MM.1S (cell line): ENCODE measurements around the gene COMP.

ENCODE experiments used
- DNase-seq: peaks from one replicate; pipeline ENCODE4 v3.0.0-alpha.2; 2015
- H2AFZ ChIP-seq: fragments of 300-600 bp; sonication (generic); 2 replicates; pipeline ENCODE4 v1.6.0; 2016; ENCODE audit warnings: antibody characterized with exemption, low read length
- H3F3A ChIP-seq: fragments of 300-600 bp; sonication (generic); 2 replicates; pipeline ENCODE4 v1.6.1; 2016; ENCODE audit warnings: mild to moderate bottlenecking, antibody characterized with exemption, low read length, moderate library complexity, mixed read lengths; ENCODE audit not compliant: insufficient read depth
- H3K27ac ChIP-seq: fragments of 300-600 bp; sonication (generic); 2 replicates; pipeline ENCODE4 v1.5.1; 2016; ENCODE audit warnings: mild to moderate bottlenecking, low read length
- H3K27me3 ChIP-seq: fragments of 300-600 bp; sonication (generic); replicated peaks from 2 replicates; pipeline ENCODE4 v1.6.0; 2016; ENCODE audit warnings: low read length; ENCODE audit not compliant: insufficient read depth
- H3K36me3 ChIP-seq: fragments of 300-600 bp; sonication (generic); replicated peaks from 2 replicates; pipeline ENCODE4 v1.6.1; 2016; ENCODE audit warnings: mild to moderate bottlenecking, low read length, mixed read lengths; ENCODE audit not compliant: insufficient read depth
- H3K4me1 ChIP-seq: fragments of 300-600 bp; sonication (generic); 2 replicates; pipeline ENCODE4 v1.6.1; 2016; ENCODE audit warnings: low read length, mixed read lengths
- H3K4me2 ChIP-seq: fragments of 300-600 bp; sonication (generic); 2 replicates; pipeline ENCODE4 v1.6.0; 2016; ENCODE audit warnings: low read depth, low read length
- H3K4me3 ChIP-seq: fragments of 300-600 bp; sonication (generic); 2 replicates; pipeline ENCODE4 v1.5.1; 2016; ENCODE audit warnings: low read length, mixed read lengths
- H3K79me2 ChIP-seq: fragments of 300-600 bp; sonication (generic); 2 replicates; pipeline ENCODE4 v1.6.1; 2016; ENCODE audit warnings: mixed run types, low read length, mixed read lengths
- H3K9ac ChIP-seq: fragments of 300-600 bp; sonication (generic); 2 replicates; pipeline ENCODE4 v1.6.1; 2016; ENCODE audit warnings: low read length, mixed read lengths
- H3K9me2 ChIP-seq: fragments of 300-600 bp; sonication (generic); replicated peaks from 2 replicates; pipeline ENCODE4 v1.6.1; 2016; ENCODE audit warnings: mild to moderate bottlenecking, low read length, mixed read lengths; ENCODE audit not compliant: insufficient read depth
- H3K9me3 ChIP-seq: fragments of 300-600 bp; sonication (generic); replicated peaks from 2 replicates; pipeline ENCODE4 v1.6.1; 2016; ENCODE audit warnings: mild to moderate bottlenecking, low read length, mixed read lengths; ENCODE audit not compliant: insufficient read depth
- H4K20me1 ChIP-seq: fragments of 300-600 bp; sonication (generic); 2 replicates; pipeline ENCODE4 v1.6.1; 2016; ENCODE audit warnings: mild to moderate bottlenecking, low read length, moderate library complexity, mixed read lengths; ENCODE audit not compliant: insufficient read depth
- CTCF ChIP-seq: fragments of 300-600 bp; sonication (generic); IDR thresholded peaks from 2 replicates; pipeline ENCODE4 v1.5.1; 2016; ENCODE audit warnings: antibody characterized with exemption, low read length, mixed read lengths
- EZH2 ChIP-seq: fragments of 300-600 bp; sonication (generic); optimal IDR thresholded peaks from 2 replicates; pipeline ENCODE3; 2017; ENCODE audit warnings: low read depth, mild to moderate bottlenecking, antibody characterized with exemption, low read length, mixed read lengths
- EZH2phosphoT487 ChIP-seq: fragments of 300-600 bp; sonication (generic); IDR thresholded peaks from 2 replicates; pipeline ENCODE4 v1.6.1; 2018; ENCODE audit warnings: antibody characterized with exemption, low read length

The COMP gene

DNA sequence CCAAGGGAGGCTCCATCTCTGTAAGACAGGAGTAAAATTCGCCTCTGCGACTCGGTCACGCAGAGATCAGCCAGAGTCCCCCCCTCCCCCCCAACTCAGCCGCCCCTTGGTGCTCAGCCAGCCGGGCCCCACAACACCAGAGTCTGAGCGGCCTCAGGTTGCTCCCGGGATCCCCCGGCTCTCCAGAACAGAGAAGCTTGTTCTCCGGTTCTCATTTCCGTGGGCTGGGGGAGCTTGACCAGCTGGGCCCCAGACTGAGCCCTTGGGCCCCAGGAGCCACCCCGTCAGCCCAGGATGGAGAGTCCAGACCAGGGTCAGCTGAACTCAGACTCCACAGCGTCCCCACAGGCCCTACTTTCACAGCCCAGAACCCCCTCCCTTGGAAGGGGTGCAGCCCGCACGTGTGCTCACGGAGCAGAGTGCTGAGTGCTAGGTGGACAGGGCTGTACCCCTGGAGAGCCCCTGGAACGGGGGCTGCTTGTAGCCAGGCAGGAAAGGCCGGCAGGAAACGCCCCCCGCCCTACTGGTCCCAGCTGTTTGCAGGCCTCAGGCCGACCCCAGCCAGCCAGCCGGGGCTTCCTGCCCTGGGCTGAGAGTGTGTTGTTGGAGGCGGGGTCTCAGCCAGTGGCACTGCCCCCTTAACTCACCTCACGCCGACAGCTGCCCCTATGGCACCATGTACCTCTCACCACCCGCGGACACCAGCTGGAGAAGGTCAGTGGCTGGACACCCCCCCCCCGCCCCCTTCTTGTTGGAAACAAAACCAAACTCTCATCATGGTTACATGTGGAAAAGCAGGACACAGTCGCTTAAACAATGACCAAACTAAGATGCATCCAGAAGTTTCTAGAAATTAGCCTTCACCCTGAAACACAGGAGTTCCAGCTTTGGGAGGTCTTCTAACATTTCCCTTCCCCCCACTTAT lies 44.4 kb downstream of the COMP start:
- Histone ChIP-seq H3K36me3 (no peaks in the 10 kb centered on the region), H3K9me2 (no peaks in the 10 kb centered on the region), H3K9ac (no peak overlapping the region), H3K27ac (no peak overlapping the region), H3K9me3 (no peaks in the 10 kb centered on the region), H2AFZ (no peak overlapping the region), H3K27me3 (no peaks in the 10 kb centered on the region), H3K4me1 (no peaks in the 10 kb centered on the region), H3K79me2 (no peaks in the 10 kb centered on the region), H3K4me3 (no peak overlapping the region), H3F3A (no peaks in the 10 kb centered on the region), H3K4me2 (no peak overlapping the region), H4K20me1 (no peaks in the 10 kb centered on the region)
- DNase-seq: no peak
- no peak for TF ChIP-seq EZH2phosphoT487
- TF ChIP-seq CTCF: no peak
- no peak for TF ChIP-seq EZH2

DNA sequence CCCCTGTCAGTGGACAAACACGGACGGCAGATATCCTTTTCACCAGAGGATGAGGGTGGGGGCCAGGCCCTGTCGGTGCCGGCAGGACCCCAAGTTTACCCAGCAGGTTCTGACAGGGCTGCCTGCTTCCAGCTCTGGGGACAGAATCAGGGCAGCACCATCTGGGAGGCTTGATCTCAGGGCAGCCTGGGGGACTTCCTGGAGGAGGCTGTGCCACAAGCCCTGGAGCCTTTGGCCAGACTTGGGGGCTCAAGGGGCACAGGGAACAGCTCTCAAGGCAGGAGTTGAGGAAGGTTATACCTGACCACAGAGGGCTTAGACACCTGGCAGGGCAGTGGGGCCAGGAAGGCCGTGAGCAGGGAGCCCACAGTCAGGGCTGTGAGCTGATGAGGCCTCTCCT lies 45.2 kb downstream of the COMP start:
- Histone ChIP-seq H3K79me2 (no peaks in the 10 kb centered on the region), H3K9me3 (no peaks in the 10 kb centered on the region), H2AFZ (no peak overlapping the region), H3K4me2 (no peak overlapping the region), H3K4me3 (no peak overlapping the region), H3K27me3 (no peaks in the 10 kb centered on the region), H3K4me1 (no peaks in the 10 kb centered on the region), H3K9me2 (no peaks in the 10 kb centered on the region), H3K27ac (no peak overlapping the region), H3K36me3 (no peaks in the 10 kb centered on the region), H3K9ac (no peak overlapping the region), H4K20me1 (no peaks in the 10 kb centered on the region), H3F3A (no peaks in the 10 kb centered on the region)
- no peak for TF ChIP-seq CTCF
- no peak for TF ChIP-seq EZH2
- TF ChIP-seq EZH2phosphoT487: no peak
- no peak for DNase-seq

DNA sequence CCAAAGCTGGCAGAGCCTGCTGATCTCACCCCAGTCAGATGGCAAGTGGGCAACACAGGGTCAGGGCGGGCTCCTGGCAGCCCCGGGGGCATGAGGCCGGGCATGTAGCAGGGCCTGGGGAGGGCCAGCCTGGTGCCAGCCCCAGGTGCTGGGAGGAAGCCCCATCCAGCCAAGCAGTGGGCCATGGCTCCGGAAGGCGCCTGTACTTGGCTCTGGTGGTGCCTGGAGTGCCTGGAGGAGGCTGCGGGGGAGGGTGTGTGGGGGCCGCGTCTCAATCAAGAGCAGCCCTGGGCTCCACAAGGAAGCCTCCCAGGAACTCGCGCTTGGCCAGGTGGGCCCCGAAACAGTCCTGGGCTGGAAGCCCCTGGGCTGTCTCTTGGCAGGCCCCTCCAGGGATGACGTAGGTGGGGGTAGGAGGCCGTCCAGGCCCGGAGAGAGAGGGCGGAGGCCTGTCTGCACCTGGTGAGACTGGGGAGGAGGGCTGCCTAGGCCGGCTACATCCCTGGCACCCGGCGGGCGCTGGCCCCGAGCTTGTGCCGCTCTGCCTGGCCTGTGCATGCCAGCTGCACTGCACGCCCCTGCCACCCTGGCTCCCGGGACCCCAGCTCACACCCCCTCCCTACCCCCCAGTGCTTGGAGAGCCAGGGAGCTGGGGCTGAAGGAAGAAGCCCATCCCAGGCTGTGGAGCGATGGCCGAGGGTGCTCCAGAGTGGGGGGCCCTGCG lies 45.9 kb downstream of the COMP start:
- H3K79me2 ChIP-seq: no peaks in the 10 kb centered on the region
- DNase-seq: no peak
- H3K27ac ChIP-seq: no peak overlapping the region
- no peaks in the 10 kb centered on the region for H3K27me3 ChIP-seq
- no peaks in the 10 kb centered on the region for H3K9me2 ChIP-seq
- TF ChIP-seq EZH2phosphoT487: no peak
- no peak for TF ChIP-seq EZH2
- TF ChIP-seq CTCF: no peak
- H3K4me1 ChIP-seq: no peaks in the 10 kb centered on the region
- H3K36me3 ChIP-seq: no peaks in the 10 kb centered on the region
- no peaks in the 10 kb centered on the region for H3F3A ChIP-seq
- no peak overlapping the region for H2AFZ ChIP-seq
- no peak overlapping the region for H3K4me3 ChIP-seq
- H3K9me3 ChIP-seq: no peaks in the 10 kb centered on the region
- no peak overlapping the region for H3K9ac ChIP-seq
- H3K4me2 ChIP-seq: no peak overlapping the region
- no peaks in the 10 kb centered on the region for H4K20me1 ChIP-seq
